T-helper 1 cell (primary cell): ENCODE results near the gene VPS35L.
"Not testable (repeated sequence)": the region's sequence is repeated elsewhere in the genome, so short reads cannot be mapped to it uniquely, and the experiment has no call there.

ENCODE experiments used
- DNase-seq, 5 donors: peaks; one replicate each; pipeline ENCODE4 v3.0.0-alpha.2; 2012 to 2020

The VPS35L gene

DNA sequence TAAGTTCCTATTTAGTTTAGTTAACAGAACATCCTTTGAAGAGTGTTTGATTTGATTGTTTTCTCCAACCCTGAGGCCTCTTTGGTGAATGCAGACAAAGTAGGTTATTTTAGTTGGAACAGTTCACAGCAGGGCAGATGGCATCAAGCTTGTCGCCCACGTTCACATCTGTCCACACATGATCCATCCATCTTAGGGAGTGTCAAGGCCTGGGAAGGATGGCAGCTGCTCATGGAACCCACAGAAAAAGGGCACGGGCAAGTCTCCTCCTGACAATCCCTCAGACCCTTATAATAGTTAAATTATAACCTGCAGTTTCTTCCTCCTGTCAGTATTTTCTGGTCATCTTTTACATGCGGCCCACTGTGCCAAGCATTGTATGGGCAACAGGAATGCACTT lies 102.3 kb downstream of the VPS35L start:
- DNase-seq: no peak

DNA sequence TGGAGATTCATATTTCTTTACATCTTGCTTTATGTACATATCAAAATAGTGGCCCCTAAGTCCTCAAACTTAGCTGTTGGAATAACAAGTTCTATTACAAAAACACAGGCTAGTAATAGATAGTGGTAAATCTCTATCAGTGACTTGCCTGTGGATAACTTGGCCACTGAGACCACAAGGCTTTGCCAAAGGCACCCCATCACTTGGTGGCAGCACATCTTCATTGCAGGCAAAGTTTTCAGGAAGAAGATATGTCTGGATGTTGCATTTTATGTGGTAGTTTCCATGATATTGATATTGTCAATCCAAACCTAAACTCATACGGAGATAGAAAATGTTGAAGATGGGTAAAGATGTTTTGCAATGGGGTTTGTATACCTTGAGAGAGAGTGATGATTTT lies 104.1 kb downstream of the VPS35L start:
- DNase-seq: no peak

GRCh38 chr16:19660432-19660831 lies 104.9 kb downstream of the VPS35L start:
- DNase-seq: no peak

- DNase-seq: no peak
Observed at GRCh38 chr16:19662351-19662750, 106.8 kb downstream of the VPS35L start.

- no peak for DNase-seq
Observed at GRCh38 chr16:19664166-19664565, 108.7 kb downstream of the VPS35L start.

GRCh38 chr16:19665313-19665712 lies 109.8 kb downstream of the VPS35L start:
- DNase-seq: not testable (repeated sequence)

GRCh38 chr16:19666477-19666876 lies 111.0 kb downstream of the VPS35L start:
- no peak for DNase-seq

- no peak for DNase-seq
Observed at GRCh38 chr16:19672378-19672777, 116.9 kb downstream of the VPS35L start.

- DNase-seq: no peak
Observed at GRCh38 chr16:19674485-19674884, 119.0 kb downstream of the VPS35L start.

- DNase-seq: no peak
Observed at GRCh38 chr16:19677402-19677801, 121.9 kb downstream of the VPS35L start.

DNA sequence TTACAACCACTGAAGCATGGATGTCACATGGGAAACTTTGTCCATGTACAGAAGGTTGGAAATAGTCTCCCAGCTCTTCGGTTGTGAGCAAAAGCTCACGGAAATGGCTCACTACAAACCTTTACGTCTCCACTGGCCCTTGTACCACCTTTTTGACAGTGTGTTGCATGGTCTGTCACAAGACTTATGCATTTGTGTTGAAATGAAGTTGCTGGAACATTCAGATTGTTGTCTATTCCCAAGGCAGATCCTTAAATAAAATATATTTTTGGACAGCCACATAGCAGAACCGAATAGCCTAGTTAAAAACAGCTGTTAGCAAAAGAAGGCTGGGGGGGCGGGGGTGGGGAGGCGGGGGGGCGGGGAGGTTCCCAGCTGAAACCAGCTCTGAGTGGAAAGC lies 123.3 kb downstream of the VPS35L start:
- no peak for DNase-seq

GRCh38 chr16:19679281-19679680 lies 123.8 kb downstream of the VPS35L start:
- DNase-seq: not testable (repeated sequence)

DNA sequence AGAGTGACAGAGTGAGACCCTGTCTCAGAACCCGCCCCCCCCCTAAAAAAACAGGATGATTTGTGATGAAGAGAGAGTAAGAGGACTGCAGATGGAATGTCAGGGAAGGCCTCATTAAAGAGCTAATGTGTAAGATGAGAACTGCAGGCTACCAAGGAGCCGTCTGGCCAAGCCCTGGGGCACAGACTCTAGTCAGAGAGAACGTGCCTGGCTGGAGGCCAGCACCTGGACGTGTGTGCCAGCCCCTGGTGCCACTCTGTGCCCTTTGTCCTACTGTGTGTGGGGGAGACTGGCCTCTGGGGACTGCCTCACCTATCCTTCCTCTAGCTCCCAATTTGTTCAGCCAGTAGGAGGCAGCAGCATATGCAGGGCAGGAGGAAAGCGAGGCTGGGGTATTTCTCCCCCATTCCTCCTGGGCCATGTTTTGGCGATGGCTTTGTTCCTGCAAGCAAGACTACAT lies 125.4 kb downstream of the VPS35L start:
- no peak for DNase-seq

DNA sequence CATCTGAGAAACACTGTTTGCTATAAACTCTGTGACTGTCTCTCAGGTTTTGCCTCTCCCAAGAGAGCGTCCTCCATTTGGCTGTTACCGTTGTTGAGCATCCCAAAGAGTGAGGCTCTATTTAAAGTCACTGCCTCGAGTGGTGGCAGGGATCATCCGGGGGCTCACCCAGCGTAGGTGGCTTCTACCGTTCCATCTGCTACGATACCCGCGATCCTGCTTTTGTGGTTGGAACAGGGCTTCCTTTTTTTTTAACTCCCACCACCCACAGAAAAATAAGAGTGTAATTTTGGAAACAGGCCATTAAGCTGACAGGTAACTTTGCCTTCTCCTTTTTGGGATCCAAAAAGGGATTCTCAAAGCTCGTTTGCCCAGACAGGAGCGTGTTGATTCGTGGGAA lies 126.1 kb downstream of the VPS35L start:
- DNase-seq: no peak

GRCh38 chr16:19683453-19684236 lies 128.1 kb downstream of the VPS35L start:
- no peak for DNase-seq

DNA sequence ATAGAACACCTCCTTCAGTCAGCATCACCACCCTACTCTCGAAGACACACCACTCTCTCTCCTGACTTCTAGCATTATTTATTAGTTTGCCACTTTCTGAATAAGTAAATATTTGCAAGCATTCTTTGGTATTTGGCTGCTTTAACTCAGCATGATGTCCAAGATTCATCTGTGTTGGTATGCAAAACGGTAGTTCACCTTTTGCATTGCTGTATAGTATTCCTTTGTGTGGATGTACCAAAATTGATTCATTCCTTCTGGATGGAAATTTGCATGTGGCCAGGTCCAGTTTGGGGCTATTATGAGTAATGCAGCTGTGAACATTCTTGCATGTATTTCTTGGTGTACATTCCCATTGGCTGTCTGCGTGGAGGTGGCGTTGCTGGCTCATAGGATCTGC lies 129.7 kb downstream of the VPS35L start:
- no peak for DNase-seq

GRCh38 chr16:19687279-19687678 lies 131.8 kb downstream of the VPS35L start:
- no peak for DNase-seq

GRCh38 chr16:19688396-19689024 lies 133.0 kb downstream of the VPS35L start:
- no peak for DNase-seq

- no peak for DNase-seq
Observed at GRCh38 chr16:19689342-19689741, 133.8 kb downstream of the VPS35L start.

DNA sequence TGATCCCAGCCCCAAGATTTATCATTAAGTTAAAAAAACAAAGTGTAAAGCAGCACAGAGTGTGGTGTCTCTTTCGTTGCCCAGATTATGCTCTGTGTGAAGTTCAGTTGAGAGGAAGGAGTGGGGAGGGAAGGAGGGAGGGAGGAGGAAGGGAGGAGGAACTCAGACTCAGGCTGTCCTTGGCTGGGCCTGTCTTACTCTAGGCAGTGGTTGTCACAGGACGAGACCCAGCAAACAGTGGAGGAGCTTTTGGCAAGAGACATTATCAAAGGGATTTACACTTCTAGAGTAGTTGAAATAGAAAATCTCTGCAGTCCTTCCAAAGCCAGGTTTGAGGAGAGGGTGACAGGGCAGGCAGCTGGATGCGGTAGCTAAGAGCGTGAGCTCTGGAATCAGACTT lies 134.7 kb downstream of the VPS35L start:
- DNase-seq: no peak

- DNase-seq: no peak
Observed at GRCh38 chr16:19691161-19691711, 135.7 kb downstream of the VPS35L start.

GRCh38 chr16:19694989-19695388 lies 139.5 kb downstream of the VPS35L start:
- no peak for DNase-seq

DNA sequence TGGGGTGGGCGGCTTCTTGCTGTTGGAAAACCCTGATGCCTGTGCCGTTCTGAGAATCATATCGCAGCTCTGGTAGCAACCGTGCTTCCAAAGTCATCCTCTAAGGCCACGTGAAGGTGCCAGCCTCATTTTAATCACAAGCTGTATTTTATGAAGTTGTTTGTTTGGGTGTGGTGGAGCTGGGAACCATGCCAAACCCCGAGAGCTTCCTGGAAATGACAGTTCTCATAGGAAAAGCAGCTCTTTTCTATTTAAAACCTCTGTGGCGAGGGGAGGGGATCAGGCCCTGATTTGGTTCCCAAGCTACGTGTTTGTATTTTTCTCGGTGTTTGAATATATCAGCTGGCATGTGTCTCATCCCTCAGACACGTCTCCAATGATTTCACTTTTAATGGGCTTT lies 140.8 kb downstream of the VPS35L start:
- peak in 4 of 5 donors; percentile 16 to 59 (median 27) for DNase-seq

GRCh38 chr16:19696961-19697360 lies 141.5 kb downstream of the VPS35L start:
- no peak for DNase-seq
